ENCODE data around the gene ENAM.
"Not testable (repeated sequence)": the region's sequence is repeated elsewhere in the genome, so short reads cannot be mapped to it uniquely, and the experiment has no call there.

DNA sequence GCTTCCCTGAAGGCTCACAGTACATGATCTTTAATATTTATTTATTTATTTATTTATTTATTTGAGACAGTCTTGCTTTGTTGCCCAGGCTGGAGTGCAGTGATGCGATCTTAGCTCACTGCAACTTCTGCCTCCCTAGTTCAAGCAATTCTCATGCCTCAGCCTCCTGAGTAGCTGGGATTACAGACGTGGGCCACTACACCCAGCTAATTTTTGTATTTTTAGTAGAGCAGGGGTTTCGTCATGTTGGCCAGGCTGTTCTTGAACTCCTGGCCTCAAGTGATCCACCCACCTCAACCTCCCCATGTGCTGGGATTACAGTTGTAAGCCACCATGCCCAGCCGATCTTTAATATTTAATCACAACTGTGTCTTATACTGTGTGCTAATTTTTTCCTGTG is 22.2 kb downstream of the ENAM start:
- TF ChIP-seq, protein P1, sequence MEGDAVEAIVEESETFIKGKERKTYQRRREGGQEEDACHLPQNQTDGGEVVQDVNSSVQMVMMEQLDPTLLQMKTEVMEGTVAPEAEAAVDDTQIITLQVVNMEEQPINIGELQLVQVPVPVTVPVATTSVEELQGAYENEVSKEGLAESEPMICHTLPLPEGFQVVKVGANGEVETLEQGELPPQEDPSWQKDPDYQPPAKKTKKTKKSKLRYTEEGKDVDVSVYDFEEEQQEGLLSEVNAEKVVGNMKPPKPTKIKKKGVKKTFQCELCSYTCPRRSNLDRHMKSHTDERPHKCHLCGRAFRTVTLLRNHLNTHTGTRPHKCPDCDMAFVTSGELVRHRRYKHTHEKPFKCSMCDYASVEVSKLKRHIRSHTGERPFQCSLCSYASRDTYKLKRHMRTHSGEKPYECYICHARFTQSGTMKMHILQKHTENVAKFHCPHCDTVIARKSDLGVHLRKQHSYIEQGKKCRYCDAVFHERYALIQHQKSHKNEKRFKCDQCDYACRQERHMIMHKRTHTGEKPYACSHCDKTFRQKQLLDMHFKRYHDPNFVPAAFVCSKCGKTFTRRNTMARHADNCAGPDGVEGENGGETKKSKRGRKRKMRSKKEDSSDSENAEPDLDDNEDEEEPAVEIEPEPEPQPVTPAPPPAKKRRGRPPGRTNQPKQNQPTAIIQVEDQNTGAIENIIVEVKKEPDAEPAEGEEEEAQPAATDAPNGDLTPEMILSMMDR (IDR thresholded peaks at IDR 0.05), result not testable (repeated sequence)
- not testable (repeated sequence) for TF ChIP-seq EZH2phosphoT487 (IDR thresholded peaks at IDR 0.05)

Measured in neural progenitor cell (in vitro differentiated cells).